A204.1 (cell line): ENCODE data around the gene RERE.
"Not testable (repeated sequence)": the region's sequence is repeated elsewhere in the genome, so short reads cannot be mapped to it uniquely, and the experiment has no call there.

ENCODE experiments used
- FAIRE-seq: peaks from 2 replicates; lab custom pipeline; 2012; peaks lifted over from hg19 to GRCh38; lab: Jason Lieb, UNC

RERE gene

DNA sequence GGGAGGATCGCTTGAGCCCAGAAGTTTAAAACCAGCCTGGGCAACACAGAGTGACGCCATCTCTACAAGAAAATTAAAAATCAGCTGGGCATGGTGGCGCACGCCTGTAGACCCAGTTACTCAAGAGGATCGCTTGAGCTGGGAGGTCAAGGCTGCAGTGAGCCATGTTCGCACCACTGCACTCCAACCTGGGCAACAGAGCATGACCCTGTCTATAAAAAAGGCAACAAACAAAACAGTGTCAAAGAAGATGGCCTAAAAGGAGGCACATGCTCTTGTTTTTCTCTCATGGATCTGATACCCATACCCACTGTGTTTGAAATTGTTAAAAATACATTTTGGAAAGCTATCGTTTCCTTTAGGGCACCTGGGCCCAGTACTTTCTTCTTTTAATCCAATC lies 307.9 kb downstream of the RERE start:
- FAIRE-seq: no peak

DNA sequence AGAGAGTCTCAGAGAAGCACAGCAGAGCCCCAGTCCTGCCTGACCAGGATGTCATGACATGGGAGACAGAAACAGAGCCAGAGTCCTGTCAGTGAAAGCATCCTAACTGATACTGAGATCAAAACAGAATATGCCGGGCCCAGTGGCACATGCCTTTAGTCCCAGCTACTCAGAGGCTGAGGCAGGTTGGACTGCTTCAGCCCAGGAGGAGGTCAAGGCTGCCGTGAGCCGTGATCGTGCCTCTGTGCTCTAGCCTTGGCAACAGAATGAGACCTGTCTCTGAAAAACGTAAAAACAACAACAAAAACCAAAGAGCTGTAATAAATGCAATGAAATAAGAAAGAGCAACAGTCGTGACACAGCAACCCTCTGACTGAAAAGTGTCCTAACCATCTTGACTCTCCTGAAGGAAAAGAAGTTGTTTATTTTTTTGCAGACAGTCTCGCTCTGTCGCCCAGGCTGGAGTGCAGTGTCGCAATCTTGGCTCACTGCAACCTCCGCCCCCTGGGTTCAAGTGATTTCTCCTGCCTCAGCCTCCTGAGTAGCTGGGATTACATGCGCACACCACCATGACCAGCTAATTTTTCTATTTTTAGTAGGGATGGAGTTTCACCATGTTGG lies 310.3 kb downstream of the RERE start:
- FAIRE-seq: no peak

DNA sequence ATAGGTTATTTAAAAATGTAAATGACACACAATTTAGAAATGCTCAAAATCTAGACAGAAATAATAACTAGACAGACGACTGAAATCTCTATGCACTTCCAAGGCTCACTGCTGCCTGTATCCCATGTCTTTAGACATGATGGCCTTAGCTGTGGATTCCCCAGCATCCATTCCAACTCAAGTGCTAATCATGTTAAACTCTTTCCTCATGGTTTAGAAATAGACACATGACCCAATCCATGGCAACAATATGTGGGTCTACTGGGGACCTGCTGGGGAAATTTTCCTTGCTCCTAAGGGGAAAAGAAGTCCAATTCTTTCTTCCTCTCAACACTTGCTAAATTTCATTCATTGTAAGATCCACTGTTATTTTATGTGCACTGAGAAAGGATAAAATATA lies 311.0 kb downstream of the RERE start:
- FAIRE-seq: no peak

- no peak for FAIRE-seq
Measured at GRCh38 chr1:8503842-8504241, 313.6 kb downstream of the RERE start.

GRCh38 chr1:8502949-8503348 lies 314.5 kb downstream of the RERE start:
- not testable (repeated sequence) for FAIRE-seq

DNA sequence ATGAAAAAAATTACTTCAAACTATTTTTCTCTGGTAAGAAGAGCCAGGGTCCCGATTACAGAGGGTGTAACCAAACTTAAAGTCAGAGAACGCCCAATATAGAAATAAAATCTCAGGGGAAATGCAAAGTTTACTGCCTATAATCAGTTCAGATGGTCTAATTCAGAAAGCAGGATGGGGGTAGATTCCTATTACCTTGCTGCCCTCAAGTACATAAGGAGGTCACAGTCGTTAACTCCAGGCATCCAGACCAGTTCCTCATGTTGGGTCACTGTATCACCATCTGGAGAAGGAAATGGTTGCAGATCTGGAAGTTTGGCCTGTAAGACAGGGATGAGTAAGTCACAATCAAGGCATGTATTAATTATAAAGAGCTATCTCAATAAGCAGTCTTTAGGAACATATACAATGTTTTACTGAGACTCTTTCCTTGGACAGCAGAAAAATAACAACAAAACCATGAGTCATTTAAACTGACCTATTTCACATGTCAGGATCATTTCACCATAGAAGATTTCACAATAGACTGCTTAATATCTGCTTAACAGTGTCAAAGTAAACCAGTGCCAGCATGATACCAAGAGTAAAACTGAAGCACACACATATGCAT lies 320.1 kb downstream of the RERE start:
- no peak for FAIRE-seq

- no peak for FAIRE-seq
Measured at GRCh38 chr1:8496473-8496872, 321.0 kb downstream of the RERE start.

- no peak for FAIRE-seq
Measured at GRCh38 chr1:8495928-8496401, 321.5 kb downstream of the RERE start.

GRCh38 chr1:8494681-8495080 lies 322.8 kb downstream of the RERE start:
- FAIRE-seq: no peak

DNA sequence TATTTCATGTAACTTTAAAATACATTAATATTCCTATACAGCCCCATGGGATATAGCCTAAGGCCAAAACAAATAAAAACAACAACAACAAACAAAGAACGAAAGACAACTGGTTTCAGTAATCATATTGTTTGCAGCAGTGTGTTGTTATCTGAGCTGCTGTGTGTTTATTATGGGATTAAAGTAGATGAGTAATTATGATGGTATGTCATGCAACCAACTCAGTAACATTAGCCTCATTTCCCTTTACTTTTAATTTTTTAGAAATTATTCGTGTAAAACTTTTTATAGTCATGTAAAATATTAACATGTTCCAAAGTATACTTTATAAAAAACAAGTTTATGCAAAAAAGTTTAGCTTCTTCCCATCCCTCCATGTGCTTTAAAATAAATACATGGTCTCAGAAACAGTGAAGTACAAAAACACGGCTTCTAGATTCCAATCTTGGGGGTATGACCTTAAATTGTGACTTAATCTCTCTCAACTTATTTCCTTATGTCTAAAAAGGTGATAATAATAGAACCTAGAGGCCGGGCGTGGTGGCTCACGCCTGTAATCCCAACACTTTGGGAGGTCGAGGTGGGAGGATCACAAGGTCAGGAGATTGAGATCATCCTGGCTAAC lies 323.4 kb downstream of the RERE start:
- FAIRE-seq: no peak

DNA sequence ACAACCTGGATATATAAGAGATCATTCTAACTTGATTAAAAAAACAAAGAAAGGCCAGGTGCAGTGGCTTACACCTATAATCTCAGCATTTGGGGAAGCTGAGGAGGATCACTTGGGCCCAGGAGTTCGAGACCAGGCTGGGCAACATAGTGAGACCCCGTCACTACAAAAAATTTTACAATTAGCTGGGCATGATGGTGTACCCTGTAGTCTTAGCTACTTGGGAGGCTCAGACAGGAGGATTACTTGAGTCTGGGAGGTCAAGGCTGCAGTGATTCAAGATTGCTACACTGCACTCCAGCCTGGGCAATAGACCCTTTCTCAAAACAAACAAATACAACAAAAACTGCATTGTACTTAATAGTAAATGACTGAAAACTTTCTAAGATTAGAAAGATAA lies 330.2 kb downstream of the RERE start:
- FAIRE-seq: no peak

- FAIRE-seq: no peak
Measured at GRCh38 chr1:8486047-8486446, 331.4 kb downstream of the RERE start.

DNA sequence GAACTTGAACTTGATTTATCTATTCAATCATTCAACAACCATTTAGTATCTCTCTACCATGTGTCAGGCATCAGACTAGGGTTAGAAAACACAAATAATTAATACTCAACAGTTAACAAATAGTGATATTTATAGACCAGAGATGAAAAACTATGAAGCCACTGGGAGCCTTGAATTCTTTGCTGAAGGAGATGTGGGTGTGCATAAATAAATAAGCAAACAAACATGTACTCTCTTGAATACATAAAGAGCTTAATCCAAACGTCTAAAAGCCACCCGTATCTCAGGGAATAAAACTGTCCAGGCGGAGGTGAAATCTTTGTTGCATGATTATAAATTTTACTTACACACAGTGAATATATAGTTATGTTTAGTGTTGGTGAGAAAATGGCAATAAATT lies 333.9 kb downstream of the RERE start:
- FAIRE-seq: no peak

DNA sequence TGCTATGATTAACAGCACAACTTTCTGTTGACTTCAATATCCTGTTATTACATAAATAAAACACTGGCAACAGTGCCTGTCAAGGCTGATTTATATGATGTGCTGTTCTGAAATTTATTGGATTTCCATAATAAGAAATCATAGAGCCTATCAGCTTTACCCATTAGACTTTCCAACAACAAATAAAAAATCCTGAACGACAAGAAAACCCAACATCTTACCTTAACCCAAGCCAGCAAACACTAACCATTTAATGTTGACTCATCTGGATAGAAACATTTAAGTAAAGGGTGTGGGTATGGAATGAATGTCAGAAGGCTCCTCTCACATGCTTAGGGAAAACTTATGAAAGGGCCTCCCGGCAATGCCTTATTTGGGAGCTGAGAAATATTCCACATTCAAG lies 334.5 kb downstream of the RERE start:
- no peak for FAIRE-seq

DNA sequence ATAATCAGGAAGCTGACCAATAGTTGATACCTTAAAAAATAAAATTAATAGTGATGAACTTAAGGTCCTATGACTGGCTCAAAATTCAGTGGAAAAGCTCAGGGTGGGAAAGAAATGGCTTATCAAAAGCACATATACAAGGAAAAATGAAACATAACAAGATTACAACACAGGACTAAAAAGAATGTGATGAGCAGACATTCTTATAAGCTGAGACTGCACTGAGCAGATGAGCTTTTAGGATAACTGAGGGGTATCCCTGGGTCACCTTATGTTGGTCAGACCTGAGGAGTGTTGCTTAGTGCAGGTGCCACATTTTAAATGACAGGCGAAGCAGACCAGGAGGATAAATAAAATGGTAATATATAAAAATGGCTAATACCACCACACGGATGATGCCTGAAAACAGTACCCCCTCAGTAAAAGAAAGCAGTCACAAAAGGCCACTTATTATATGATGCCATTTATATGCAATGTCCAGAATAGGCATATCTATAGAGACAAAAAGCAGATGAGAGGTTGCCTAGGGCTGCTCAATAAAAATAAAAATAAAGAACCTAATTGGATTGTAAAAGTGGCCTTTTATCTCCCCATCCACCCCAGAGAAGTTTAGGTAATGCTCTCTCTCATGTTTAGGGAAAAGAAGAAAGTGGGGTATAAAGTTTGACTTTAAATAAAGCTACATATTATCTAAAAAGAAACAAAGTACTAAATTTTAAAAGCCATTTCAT lies 335.6 kb downstream of the RERE start:
- FAIRE-seq: no peak

DNA sequence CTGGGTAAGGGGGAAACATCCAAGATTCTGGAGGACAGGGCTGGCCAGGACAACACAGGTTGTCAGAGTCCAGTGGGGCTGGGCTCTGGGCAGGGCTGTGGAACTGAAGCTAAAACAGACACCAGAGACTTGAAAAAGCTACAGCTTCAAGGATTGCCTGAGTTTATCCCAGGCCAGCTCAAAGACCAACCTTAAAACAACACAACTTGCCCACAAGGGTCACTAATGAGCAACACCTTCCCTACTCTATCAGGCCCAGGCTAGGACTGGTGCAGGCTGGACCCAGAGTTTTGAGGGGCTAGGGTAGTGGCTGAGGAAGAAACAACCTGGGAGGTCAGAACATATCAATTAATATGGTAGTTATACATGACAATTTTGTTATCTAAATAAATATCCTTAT lies 338.9 kb downstream of the RERE start:
- FAIRE-seq: no peak

GRCh38 chr1:8477983-8478362 lies 339.5 kb downstream of the RERE start:
- FAIRE-seq: no peak

DNA sequence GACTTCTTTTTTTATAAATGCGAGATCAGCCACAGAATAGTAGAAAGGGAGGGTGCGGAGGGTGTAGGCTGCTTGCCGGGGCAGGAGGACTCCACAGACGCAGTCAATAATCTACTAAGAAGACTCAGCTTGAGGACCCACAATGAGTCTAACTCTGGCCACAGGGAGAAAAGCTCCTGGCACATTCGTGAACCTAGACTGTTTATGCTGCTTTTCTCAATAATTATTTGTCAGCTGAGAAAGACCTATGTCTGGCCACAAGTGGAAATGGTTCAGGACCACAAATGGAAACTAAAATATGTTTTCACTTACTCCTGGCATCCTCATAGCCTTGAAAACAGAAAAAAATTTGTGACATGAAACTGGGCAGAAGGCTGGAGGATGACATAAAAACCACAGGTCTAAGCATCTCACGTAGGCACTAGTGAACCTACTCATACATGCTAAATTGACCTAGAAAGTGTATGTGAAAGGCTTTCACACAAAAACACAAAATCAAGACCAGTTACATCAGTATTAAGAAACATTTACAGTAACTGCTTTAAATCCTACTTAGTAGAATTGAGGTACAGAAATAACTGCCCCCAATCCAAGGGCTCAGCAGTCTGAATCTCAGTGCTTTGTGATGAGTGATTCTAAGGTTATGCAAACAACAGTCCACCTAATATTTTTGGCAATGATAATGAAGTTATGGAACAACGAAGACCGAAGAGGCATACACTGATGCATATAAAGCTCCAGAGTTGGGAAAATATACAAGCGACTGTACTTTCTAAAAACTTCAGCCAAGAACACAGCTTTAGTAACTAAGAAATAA lies 340.1 kb downstream of the RERE start:
- no peak for FAIRE-seq

GRCh38 chr1:8476006-8476405 lies 341.4 kb downstream of the RERE start:
- FAIRE-seq: no peak

- no peak for FAIRE-seq
Measured at GRCh38 chr1:8474369-8474768, 343.1 kb downstream of the RERE start.

GRCh38 chr1:8473891-8474300 lies 343.5 kb downstream of the RERE start:
- no peak for FAIRE-seq

DNA sequence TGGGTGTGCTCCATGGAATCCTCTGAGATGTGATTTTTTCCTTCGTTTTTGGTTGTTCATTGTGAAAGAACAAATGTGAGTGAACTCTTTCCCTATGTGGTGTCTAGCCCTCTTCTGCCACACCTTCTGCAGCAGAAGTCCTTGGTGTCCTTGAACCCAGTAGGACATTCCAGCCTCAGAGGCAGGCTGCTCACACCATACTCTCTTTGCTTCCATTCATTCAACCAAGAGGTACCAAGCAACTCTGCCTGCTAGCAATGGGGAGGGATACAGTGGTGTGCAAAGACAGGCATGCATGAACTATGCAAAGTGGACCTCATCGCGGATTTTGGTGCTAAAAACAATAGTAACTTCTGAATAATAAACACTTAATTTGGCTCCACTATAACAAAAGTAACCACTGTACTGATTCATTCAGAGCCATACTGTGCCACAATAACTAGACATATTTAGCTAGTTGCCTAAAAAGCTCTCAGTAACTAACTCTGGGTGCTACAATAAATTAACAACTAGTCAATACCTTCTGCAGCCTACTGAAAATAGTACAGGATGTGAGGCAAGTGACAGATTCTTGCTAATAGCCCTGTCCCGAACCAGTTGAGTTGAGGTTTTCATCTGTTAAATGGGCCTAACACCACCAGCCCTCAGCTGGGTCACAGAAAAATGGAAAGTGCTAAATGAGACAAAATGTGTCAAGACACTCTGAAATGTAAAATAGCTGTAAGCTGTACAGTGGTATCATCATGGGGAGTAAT lies 344.1 kb downstream of the RERE start:
- FAIRE-seq: no peak
